Ascending aorta (tissue), 2 donors: Measurements from ENCODE around the gene SLC9A9. TPM values are rescaled to one million over a fixed set of nuclear protein-coding genes. Genes with fewer than 3 reads are reported as not detected.

ENCODE experiments used
- DNase-seq, 2 donors: peaks; one replicate each; pipeline ENCODE4 v3.0.0-alpha.2; 2019; ENCODE audit warnings: low spot score in 2 of 2
- H3K27ac ChIP-seq, 2 donors: fragments of 200-600 bp; sonication (generic); one replicate each; pipeline ENCODE4 v1.5.1; 2016 to 2017; ENCODE audit warnings: mild to moderate bottlenecking in 1 of 2
- H3K27me3 ChIP-seq: fragments of 200-600 bp; sonication (generic); one replicate; pipeline ENCODE4 v1.5.1; 2017
- H3K36me3 ChIP-seq, 2 donors: fragments of 200-600 bp; sonication (generic); one replicate each; pipeline ENCODE4 v1.5.1; 2016
- H3K4me1 ChIP-seq, 2 donors: fragments of 200-600 bp; sonication (generic); one replicate each; pipeline ENCODE4 v1.5.1; 2016 to 2017; ENCODE audit warnings: mild to moderate bottlenecking in 1 of 2
- H3K4me3 ChIP-seq, 2 donors: fragments of 200-600 bp; sonication (generic); one replicate each; pipeline ENCODE4 v1.5.1; 2016 to 2017; ENCODE audit warnings: mild to moderate bottlenecking in 1 of 2
- H3K9me3 ChIP-seq, 2 donors: fragments of 200-600 bp; sonication (generic); one replicate each; pipeline ENCODE4 v1.5.1; 2016
- intact Hi-C: fragments of 100-400 bp; cut with DNase I; formaldehyde crosslinking; loops from one replicate; pipeline ENCODE4 v1.15.1; 2023
- total RNA-seq: library from RNA; depleted of rRNA; stranded (reverse); fragments of >200 nt; gene quantifications from one replicate; pipeline ENCODE4 v1.1.0, GENCODE V29; 2016
- TF ChIP-seq, protein P1 (sequence below), 3 experiments: fragments of 200-600 bp in 2 of 3; fragments of 450-650 bp in 1 of 3; sonication (generic) in 2 of 3; IDR thresholded peaks; one replicate each; pipeline ENCODE4 v1.5.1; 2016 to 2019; ENCODE audit warnings: antibody characterized with exemption in 3 of 3, mild to moderate bottlenecking in 1 of 3, moderate library complexity in 1 of 3

The SLC9A9 gene
- total RNA-seq, 1 donor from 2014 or later: 63.4 TPM

DNA sequence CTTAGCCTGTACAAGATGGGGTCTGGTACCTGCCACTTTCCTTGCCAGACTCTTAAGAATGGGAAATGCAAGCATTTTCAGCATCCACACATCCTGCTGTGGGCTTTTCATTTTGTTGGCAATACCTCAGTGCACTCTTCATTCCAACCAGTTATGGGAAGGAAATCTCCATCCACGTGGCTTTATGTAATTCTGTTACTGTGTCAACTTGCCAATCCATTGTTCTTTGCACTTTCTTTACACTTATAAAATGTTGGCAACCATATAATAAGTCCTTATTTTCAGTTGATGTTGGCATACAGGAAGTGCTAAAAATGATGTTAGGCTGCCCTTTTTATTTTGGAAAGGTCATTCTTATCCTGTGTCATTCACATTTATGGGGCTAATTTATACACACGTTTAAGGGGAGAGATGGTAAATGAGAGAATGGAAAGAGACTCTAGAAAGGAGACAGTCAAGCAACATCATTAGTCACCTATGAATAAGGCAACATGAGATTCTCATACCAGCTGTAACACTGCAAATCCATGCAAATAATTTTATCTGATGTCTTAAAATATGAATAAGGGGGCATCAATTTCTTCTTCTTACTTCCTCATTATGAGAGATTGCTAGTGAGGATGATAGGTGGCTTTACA is 490.0 kb downstream of the SLC9A9 start:
- Histone ChIP-seq H3K27me3 (no peaks in the 10 kb centered on the region), H3K27ac (no peak overlapping the region), H3K4me1 (no peaks in the 10 kb centered on the region), H3K4me3 (no peak overlapping the region), H3K36me3 (peaks cover 0 to 3% of the 10 kb centered on the region in 2 donors), H3K9me3 (no peaks in the 10 kb centered on the region)
- intact Hi-C loops: no loop called here
- no peak for DNase-seq
- TF ChIP-seq, protein P1, sequence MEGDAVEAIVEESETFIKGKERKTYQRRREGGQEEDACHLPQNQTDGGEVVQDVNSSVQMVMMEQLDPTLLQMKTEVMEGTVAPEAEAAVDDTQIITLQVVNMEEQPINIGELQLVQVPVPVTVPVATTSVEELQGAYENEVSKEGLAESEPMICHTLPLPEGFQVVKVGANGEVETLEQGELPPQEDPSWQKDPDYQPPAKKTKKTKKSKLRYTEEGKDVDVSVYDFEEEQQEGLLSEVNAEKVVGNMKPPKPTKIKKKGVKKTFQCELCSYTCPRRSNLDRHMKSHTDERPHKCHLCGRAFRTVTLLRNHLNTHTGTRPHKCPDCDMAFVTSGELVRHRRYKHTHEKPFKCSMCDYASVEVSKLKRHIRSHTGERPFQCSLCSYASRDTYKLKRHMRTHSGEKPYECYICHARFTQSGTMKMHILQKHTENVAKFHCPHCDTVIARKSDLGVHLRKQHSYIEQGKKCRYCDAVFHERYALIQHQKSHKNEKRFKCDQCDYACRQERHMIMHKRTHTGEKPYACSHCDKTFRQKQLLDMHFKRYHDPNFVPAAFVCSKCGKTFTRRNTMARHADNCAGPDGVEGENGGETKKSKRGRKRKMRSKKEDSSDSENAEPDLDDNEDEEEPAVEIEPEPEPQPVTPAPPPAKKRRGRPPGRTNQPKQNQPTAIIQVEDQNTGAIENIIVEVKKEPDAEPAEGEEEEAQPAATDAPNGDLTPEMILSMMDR (IDR thresholded peaks at IDR 0.05): no peak

DNA sequence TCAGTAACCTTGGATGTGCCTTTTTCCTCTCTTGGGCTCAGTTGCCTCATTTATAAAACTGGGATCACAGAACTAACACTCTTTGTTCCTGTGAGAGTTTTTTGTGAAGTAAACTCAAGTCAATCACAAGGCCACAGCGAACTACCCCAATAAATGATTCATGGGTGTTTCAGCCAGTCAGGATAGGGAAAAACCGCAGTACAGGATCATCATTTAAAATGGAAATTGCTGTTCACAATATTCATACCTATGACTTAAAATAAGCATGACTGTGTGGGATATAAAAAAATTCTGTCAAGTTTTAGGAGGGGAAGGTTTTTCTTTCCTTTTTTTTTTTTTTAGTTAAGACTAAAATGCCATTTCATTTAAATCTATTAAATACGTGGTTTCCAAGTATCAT is 490.6 kb downstream of the SLC9A9 start:
- H3K9me3 ChIP-seq: no peaks in the 10 kb centered on the region
- intact Hi-C loops: no loop called here

DNA sequence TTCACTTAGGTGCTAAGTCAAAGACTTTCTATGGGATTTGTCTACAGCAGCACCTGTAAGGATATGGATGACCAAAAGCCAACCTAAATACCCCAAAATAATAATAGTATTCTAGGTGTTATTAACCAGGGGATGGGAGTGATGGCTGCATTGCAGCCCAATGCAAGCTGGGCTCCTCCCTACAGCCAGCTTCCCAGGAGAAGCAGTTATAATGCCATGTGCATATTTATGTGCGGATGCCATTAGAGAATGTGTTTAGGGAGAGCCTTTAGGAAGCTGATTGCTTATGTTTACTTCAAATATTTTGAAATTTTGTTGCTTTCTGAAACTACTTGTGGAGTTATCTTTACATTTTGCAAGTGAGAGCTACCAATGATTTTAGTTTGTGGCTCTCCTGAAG is 491.4 kb downstream of the SLC9A9 start:
- no peaks in the 10 kb centered on the region for H3K9me3 ChIP-seq
- H3K4me3 ChIP-seq: no peak overlapping the region
- peaks cover 0 to 3% of the 10 kb centered on the region in 2 donors for H3K36me3 ChIP-seq
- intact Hi-C loops: no loop called here
- DNase-seq: no peak
- H3K4me1 ChIP-seq: no peaks in the 10 kb centered on the region
- no peaks in the 10 kb centered on the region for H3K27me3 ChIP-seq
- TF ChIP-seq, protein P1 (IDR thresholded peaks at IDR 0.05): no peak
- H3K27ac ChIP-seq: no peak overlapping the region

More for the DNA sequence above, 490.6 kb downstream of the SLC9A9 start:
- DNase-seq: no peak
- H3K36me3 ChIP-seq: peaks cover 0 to 3% of the 10 kb centered on the region in 2 donors
- no peak overlapping the region for H3K27ac ChIP-seq
- no peak overlapping the region for H3K4me3 ChIP-seq
- TF ChIP-seq, protein P1 (IDR thresholded peaks at IDR 0.05): no peak
- no peaks in the 10 kb centered on the region for H3K27me3 ChIP-seq
- H3K4me1 ChIP-seq: no peaks in the 10 kb centered on the region

DNA sequence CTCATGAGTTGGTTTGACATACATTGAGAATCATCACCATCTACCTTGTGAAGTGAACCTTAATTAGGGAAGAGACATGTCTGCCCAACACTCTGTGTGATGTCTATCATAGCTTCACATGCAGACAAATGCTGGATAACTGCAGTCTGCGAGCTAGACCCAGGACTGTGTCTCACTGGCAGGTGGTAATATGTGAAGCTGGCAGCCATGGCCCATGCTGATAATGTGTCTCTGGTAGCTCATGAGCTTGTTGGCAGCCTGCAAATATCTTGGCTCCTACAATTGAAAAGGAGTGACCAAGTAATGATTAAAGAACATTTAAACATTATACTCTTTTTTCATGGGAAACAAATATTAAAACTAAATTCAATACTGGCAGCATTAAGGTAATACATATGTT is 493.9 kb downstream of the SLC9A9 start:
- Histone ChIP-seq H3K27me3 (no peaks in the 10 kb centered on the region), H3K4me1 (no peaks in the 10 kb centered on the region), H3K9me3 (no peaks in the 10 kb centered on the region), H3K36me3 (no peaks in the 10 kb centered on the region), H3K4me3 (no peak overlapping the region), H3K27ac (no peak overlapping the region)
- no peak for DNase-seq
- TF ChIP-seq, protein P1 (IDR thresholded peaks at IDR 0.05): no peak
- intact Hi-C loops: no loop called here

DNA sequence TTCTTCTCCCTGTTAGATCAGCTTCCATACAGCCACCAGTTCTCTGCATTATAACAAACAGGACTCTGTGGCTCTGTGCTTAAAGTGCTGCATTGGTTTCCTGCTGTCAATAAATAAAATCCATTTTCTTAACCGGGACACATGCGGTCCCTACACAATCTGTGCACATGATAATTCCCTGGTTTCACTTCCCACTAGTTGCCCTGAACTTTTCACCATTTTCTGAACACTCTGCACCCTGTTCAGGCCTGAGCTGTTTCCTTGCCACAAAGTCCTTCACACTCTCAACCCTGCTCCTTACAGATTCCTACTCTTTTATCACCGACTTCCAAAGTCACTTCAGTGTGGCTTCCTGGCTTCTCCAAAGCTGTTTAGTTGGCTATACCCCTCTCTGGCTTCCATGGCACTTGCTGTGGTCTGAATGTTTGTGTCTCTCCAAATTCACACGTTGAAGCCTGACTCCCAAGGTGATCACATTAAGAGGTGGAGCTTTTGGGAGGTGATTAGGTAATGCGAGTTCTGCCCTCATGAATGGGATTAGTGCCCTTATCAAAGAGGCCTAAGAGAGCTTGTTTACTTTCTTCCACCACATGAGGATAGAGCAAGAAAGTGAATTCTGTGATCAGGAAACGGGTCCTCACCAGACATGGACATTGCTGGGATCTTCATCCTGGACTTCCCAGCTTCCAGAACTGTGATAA is 495.3 kb downstream of the SLC9A9 start:
- Histone ChIP-seq H3K4me3 (no peak overlapping the region), H3K36me3 (no peaks in the 10 kb centered on the region), H3K27me3 (no peaks in the 10 kb centered on the region), H3K9me3 (no peaks in the 10 kb centered on the region), H3K27ac (no peak overlapping the region), H3K4me1 (no peaks in the 10 kb centered on the region)
- DNase-seq: no peak
- TF ChIP-seq, protein P1 (IDR thresholded peaks at IDR 0.05): no peak
- intact Hi-C loops: no loop called here
